NCI-H460 (cell line): ENCODE data around the gene GJD4. TPM values are rescaled to one million over a fixed set of nuclear protein-coding genes. Genes with fewer than 3 reads are reported as not detected.

Source experiments
- DNase-seq: peaks from one replicate; pipeline ENCODE4 v3.0.0-alpha.2; 2016; ENCODE audit warnings: low read depth; ENCODE audit errors: extremely low read depth
- total RNA-seq: library from RNA; depleted of rRNA; stranded (reverse); fragments of >200 nt; shearing (Covaris generic); gene quantifications from 2 replicates; pipeline ENCODE4 v1.2.3, GENCODE V29; 2014

GJD4 gene
- total RNA-seq, 1 experiment from 2014 or later: not detected

DNA sequence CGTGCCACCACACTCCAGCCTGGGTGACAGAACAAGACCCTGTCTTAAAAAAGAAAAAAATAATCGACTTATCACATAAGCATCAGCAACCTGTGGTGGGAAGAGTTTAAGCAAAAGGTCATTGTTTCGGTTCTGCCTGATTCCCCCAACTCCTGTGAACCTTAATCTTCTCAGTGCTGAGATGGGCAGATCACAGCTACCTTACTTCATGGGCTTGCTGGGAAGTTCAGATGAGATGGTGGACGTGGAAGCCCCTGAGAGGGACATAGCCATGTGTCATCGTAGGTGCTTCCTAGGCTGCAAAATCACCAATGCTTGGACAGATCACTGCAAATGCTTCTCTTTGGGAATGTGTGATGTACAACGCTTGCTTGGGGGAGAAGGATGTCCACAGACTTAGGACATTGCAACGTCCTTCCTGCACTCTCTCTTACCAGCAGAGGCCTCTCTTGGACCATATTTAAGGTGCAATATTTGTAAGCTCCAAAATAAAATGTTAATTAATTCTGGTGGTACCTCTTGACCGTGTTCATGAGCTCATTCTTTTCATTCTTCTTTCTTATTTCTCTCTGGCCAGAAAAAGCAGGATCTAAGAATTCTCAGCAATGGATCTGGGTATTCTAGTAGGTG, 8.6 kb downstream of the GJD4 start:
- peak; percentile 29 for DNase-seq

DNA sequence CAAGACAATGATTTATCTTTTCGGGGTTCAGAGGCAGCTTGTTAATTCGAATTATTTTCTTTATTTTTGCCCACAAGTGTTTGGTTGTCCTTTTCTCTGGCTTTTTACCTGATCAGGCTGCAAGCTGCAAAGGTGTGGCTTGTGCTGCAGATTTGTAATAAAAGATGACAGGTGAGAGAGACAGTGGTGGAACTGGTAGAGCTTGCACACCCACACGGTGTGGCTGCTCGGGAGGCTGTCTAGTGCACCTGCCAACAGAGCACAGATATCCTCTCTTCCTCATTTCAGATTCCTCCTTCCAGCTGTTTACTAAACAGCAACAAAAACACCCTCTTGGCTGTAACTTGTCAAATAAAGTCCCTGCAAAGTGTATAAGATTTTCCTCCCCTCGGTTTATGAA, 9.2 kb downstream of the GJD4 start:
- DNase-seq: no peak

DNA sequence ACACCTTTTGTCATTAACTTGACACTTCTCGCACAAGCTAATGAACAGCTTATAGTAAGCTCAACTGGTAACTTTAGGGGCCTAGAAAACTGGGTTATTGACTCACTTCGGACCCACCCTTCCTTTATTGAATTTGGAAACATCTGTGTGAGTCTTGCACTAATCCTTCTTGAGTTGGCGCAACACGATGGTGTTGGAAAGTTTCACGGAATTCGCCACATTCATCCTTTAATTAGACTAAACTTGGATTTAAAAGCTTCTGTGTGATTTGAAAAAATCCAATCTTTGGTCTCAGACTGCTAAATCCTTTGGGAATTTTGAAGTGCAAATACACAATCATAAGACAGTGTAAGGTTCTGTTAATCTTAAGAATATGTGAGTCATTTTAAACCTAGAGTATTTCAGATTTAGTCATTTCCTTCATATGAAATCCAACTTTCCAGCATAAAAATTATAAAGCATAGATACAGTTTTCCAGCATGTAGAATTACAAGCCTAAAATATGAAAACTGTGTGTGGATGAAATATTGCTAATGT, 21.9 kb downstream of the GJD4 start:
- no peak for DNase-seq

DNA sequence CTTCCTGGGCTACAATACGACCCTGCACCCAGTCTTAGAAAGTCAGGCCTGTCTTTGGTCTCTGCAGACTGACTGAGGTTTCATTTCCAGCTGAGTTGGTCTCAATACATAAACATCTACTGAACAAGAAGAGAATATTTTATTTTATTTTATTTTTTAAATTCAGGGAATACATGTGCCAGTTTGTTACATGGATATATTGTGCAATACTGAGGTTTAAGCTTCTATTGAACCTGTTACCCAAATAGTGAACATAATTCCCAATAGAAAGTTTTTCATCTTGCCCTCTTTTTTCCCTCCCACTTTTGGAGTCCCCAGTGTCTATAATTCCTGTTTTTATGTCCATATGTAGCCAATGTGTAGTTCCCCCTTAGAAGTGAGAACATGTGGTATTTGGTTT, 26.3 kb downstream of the GJD4 start:
- no peak for DNase-seq

DNA sequence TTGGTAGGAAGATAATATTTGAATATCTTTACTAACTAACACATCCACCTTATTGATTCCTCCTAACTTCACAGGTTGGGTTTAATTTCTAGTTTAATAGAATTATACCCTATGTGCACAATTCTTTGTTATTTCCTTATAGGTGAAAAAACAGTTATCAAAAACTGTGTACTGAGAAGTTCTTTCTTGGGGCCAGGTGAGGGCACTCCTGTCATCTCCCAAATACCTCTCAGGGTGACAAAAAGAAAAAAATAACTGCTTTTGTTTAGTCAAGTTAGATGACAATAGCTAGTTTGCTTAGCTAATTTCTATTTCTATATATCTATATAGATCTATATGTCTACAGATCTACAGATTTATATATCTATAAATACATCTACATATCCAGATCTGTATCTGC, 26.9 kb downstream of the GJD4 start:
- no peak for DNase-seq

DNA sequence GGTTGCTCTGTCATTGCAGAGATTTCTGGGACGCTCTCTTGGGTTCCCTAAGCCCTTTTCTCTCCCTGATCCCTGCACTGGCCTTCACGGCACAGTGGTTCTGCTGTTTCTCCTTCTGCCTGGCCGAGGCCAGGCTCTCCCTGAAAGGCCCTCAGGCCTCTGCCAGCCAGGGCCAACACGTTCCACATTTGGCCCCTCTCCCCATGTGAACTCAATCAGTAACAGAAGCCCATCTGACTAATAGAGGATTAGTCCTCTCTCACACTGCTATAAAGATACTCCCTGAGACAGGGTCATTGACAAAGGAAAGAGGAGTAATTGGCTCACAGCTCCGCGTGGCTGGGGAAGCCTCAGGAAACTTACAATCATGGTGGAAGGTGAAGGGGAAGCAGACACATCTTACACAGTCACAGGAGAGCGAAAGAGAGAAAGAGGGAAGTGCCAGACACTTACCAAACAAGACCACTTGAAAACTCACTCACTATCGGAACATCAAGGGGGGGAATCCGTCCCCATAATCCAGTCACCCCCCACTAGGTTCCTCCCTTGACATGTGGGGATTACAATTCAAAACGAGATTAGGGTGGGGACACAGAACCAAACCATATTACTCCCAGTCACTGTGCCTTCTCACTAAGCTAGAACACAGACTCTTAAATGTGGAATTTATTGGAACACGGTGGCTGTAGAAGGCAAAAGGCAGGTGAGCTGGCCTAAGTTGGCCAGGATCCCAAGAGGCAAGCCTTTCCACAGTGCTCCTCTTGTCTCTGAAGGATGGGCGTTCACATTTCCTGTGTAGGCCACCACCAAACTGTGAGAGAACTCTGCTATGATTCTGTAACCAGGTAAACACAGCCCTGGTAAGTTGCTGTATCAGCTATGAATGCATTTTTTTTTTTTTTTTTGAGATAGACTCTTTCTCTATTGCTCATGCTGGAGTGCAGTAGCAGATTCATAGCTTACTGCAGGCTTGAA, 28.2 kb downstream of the GJD4 start:
- DNase-seq: no peak

DNA sequence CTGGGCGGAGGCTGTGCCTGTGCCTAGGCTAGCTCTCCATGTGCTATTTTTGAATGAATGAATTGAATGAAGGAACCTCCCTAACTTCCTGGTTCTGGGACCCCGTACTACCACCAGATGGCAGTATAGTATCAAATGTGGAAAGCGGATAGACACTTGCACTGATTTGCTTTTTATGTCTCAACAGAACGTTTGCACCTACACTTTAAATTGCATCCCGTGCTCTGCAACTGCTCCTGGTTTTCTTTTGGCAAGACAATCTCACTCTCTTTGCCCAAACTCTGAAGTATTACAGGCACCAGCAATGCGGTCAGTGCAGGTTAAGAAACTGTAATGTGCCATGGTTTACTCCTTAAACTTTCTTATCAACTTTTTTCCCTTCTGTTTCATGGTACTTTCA, 30.4 kb downstream of the GJD4 start:
- peak; percentile 71 for DNase-seq

DNA sequence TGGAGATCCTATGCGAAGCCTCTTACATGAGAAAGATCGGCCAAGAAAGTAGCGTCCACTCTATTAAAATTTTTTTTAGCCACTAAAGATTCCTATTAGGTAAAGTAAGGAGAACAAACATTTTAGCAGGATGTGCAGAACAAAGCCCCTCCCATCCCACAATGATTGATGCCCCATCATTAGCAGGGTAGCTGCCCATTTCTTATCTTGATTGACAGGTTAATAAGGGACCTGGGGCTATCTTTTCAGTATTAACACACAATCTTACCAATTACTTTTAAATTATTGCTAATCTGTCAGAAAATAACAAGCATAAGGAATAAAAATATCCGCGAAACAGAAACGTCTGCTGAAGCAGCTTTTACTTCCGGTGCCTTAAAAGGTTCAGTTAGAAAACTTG, 31.8 kb downstream of the GJD4 start:
- DNase-seq: no peak

DNA sequence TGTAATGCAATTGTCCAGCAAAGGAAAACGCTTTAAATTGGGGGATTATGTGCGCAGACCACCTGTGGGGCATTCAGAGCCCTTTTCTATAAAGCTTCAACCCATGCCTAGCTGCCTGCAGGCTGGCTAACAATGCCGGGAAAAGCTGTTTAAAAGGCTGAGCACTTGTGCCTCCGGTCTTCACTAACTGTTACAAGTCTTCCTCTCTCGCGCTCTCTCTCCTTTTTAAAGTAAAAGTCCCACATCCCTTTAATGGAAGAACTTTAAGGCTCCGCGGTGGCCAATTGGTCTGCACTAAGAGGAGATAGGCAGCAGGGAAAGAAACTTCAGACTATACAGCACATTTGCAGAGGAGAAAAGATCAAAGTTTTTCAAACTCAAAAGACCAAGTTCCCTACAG, 32.3 kb downstream of the GJD4 start:
- DNase-seq: no peak

DNA sequence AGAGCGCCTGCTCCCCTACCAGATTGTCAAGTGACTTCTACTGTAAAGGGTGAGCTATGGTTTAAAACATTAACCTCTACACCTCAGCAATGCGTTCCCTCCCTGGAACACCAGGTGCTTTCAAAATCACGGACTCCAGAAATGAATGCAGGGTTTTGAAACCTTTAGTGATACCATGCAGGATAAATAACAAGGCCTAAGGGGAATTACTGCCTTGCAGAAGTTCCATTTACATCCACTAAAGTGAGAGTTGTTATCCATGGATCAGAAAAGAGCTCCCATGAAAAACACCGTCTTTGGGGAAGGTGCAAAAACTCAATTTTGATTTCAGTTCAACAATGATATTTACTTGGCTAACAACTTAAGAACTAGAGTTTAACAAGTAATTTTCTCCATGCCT, 33.0 kb downstream of the GJD4 start:
- no peak for DNase-seq

DNA sequence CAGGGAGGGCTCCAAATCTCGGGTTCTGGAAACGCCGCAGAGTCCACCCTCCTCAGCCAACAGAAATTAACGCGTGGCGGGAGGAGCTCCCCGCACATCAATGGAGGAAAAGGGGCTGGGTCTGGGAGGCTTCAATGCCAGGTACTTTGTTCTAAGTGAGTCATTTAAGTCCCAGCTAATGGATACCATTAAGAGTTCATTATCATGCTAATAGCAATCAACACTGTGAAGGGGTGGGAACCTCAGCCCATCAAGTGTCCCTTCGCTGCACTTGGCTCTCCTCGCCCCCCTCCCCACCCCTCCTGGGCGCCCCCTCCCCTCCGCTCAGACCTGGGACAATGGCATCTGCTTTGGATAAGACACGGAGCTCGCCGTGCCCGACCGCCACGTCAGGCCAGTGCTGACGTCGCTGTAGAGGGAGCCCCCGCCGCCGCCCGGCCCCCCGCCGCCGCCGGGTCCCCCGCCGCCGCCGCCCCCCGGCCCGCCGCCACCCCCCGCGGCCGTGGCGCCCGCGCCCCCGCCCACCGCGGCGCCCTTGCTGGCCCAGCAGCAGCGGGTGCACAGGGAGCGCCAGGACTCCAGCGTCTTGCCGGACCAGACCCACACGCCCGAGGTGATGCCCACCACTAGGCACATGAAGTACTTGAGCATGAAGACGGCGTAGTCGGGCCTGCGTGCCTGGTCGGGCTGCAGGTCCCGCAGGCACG, 34.0 kb downstream of the GJD4 start:
- DNase-seq: no peak

DNA sequence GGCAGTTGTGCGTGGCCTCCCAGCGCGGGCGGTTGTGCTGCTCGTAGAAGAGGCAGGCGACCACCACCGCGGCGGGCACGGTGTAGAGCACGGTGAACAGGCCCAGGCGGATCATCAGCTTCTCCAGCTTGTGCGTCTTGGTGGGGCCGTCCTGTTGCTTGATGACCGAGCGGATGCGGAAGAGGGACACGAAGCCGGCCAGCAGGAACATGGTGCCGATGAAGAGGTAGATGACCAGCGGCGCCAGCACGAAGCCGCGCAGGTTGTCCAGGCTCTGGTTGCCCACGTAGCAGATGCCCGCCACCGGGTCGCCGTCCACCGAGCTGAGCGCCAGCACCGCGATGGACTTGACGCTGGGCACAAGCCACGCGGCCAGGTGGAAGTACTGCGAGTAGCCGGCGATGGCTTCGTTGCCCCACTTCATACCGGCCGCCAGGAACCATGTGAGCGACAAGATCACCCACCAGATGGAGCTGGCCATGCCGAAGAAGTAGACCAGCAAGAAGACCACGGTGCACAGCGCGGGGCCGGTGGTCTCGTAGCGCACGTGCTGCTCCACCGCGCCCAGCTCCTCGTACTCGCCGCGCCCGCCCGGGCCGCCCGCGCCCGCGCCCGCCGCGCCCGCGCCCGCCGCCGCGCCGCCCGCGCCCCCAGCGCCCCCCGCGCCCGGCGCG, 34.7 kb downstream of the GJD4 start:
- DNase-seq: no peak

DNA sequence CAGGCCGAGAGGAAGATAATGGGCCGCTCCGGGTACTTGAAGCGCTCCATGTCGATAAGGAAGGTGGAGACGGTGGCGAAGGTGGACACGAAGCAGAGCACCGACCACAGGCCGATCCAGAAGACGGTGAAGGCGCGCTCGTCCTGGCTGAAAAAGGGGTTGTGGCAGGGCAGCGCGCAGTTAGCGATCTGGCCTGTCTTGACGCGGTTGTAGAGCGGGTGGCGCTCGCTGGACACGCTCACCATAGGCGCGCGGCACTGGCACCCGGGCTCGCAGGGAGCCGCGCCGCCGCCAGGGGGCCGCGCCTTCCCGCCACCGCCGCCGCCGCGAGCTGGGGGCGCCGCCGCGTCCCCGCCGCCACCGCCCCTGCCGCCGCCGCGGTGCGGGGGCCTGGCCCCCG, 35.3 kb downstream of the GJD4 start:
- peak; percentile 55 for DNase-seq

DNA sequence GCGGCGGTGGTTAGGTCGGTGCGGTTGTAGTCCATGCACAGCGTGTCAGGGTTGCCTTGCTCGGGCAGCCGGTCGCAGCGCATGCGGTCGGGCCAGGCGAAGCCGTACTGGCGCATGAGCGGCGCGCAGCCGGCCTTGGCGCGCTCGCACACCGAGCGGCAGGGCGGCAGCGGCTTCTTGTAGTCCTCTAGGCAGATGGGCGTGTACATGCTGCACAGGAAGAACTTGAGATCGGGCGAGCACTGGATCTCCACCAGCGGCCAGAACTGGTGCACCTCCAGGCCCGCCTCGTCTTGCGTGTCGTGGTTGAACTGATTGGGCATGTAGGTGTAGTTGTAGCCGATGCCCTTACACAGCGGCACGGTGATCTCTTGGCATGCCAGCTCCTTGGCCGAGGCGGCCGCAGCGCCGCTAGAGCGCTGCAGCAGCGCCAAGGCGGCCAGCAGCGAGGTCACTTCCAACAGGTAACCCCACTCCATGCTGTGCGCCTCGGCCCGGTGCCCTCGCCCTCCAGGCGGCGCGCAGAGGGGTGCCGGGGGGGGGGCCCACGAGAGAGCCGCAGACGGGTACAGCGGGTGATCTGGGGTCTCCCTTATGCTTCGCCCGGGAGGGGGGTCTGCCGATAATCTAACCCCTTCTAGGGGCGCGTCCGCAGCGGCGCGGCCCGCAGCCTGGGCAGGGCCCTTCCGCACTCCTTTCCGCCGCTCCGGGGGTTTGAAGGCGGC, 36.0 kb downstream of the GJD4 start:
- no peak for DNase-seq

DNA sequence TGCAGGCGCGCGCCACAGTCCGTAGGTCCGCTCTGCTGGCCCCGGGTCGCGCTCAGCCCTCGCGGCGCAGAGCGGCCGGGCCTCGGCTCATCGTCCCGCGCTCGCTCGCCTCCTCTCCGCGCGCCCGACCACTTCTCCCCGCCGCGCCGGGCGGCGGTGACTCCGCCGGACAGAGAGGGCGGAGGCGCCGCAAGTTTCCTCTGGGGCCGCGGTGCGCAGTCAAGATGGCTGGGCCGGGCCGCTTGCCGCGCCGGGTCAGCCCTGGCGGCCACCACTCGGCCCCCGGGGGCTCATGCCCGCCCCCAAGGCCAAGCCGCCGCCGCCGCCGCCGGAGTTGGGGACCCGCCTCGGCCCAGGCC, 36.5 kb downstream of the GJD4 start:
- no peak for DNase-seq

DNA sequence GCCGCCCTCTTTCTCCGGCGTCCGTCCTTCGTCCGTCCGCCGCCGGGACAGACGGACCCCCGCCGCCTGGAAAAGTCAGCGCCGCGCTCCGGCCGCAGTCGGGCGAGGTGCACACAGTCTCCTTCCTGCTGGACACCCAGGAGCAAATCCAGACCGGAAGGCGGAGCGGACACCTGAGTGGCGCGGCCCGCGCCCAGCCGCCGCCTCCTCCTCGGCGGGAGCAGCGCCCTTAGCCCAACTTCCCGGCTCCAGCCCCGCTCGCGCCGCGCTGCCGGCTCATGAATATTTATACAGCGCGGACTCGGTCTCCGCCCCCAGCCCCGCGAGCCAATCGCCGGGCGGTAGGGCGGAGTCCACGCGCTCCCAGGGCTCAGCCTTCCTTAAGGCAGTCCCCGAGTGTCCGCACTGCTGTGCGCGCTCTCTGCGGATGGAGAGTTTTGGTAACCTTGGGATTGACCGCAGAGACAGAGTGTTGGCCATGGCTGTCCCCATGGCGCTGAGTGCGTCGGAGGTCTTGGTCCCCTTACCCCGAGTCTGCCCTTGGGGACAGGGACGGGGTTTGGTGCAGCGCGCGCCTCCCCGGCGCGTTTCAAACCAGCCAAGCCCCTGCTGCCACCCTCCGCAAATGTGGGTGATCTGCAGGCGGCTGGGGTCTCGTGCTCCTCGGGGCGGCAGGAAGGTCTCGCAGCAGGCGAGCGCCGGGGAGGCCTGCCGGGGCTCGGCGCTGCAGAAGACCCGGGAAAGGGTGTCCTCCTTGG, 37.1 kb downstream of the GJD4 start, which contains the start of gene FZD8:
Gene FZD8, minus strand, starts transcription at position 262 of the 758 bp plus-strand sequence. CDS start 867 bp downstream, outside the sequence.
- peak; percentile 84 for DNase-seq

DNA sequence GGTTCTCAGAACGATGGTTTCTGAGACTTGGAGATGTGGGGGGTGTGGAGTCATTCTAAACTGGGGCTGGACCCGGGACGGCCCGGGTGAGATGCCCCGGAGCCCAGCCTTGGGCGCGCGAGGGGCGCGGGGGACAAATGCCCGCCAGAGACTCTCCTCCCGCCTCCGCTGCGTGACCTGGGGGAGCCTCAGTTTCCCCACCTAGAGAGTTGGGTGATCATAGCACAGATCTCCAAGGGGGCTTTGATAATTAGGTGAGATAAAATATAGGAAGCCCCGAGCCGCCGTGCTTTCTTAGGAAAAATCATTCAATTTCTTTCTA, 37.6 kb downstream of the GJD4 start:
- DNase-seq: no peak

DNA sequence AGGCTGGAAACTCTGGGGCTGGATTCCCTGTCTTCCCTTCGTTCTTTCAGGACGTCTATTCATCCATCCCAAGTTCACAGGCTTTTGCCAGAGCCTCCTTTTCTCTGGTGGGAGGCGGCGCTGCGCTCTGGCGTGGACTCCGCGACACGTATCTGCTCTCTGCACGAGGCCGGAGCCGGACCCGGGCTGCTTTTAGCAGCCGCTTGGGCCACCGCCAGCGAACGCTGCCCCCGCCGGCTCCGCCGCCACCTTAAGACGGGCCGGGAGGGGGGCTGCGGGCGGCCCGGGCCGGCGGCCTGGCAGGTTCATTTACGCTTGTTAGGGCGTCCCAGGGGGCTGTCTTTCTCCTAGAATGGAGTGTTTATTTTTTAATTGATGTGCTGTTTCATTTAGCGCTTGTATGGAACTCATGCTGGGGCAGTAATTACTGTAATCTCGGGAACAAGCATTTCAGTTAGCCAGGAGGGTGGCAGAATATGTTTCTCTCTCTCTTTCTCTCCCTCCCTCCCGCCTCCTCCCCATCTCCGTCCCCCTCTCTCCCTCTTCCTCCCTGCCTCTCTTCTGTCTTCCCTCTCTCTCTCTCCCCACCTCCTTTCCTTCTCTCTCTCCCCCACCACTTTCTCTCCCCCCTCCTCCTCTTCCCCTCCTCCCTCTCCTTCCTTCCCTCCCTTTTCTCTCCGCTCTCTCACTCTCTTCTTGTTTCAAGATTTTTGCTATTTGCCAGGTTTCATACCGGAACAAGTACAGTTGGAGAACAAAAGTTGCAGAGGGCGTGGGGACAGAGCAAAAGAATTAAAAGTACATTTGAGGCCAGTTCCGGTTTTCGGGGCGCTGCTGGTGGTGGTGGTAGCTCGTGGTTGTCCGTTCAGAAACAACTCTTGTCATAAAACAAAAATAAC, 38.3 kb downstream of the GJD4 start:
- no peak for DNase-seq
